Islet of Langerhans (tissue), 1 donor: Measurements from ENCODE around the gene MAPK8.

Source experiments
- FAIRE-seq: peaks from one replicate; lab custom pipeline; 2011; peaks lifted over from hg19 to GRCh38; lab: Jason Lieb, UNC

The MAPK8 gene

DNA sequence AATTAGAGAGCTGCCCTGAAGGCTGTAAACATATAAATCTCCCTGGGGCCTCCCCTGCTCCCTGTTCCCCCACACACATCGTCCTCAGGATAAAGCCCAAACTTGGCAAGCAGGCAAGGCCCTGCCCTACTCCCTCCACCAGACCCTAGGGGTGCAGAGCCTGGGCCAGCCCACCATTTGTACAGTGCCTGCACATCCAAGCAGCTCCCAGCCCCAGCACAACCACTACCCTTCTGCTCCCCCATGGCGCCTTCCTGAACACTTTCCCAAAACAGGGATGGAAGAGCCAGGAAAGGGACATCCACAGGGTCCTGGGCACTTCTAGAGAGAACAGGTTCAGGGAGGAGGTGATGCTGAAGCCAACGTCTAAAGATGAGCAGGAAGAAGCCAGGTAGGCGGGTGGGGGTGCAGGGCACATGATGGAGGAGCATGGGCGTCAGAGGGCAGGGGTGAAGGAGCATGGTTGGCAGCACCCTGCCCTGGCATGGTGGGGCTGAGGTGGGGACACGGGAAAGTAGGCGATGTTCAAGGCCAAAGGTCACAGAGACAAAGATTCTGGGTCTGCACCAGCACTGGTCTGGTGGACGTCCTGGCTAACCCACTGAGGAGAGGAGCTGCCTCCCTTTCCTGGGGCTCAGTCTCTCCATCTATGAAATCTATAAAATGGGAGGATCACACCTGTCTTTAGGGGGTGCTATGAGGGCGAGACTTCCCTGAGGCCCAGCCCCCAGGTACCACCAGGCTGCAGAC, 157.8 kb downstream of the MAPK8 start:
- no peak for FAIRE-seq

- FAIRE-seq, result no peak
Observed at GRCh38 chr10:48464871-48465736, 158.6 kb downstream of the MAPK8 start.

GRCh38 chr10:48465860-48466521, 159.5 kb downstream of the MAPK8 start:
- FAIRE-seq, result no peak

DNA sequence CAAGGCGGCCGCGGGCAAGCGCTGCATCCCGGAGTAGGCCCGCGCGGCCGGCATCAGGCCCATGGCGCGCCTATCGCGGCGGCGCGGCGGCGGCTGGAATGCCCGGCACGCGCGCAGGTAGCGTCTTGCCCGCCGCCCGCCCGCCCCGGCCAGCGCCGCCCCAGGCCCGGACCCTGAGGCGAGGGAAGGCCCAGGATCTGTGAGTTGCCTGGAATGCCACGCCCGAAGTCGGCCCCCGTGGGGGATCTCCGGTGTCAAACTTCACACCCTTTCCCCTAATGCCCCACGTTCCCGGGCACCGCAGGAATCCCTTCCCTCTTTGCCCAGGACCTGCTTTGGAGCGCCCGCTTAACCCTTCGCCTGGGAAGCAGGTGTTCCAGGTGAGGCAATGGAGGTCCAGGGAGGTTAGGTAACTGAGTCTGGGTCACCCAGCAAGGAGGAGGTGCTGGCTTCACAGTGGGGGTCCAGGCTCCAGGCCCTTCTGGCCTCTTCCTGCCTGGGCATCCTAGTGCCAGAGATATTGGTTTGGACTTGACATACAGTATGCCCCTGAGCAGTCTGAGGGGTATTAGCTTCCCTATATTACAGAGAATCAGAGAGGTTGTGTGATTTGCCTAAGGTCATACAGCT, 160.2 kb downstream of the MAPK8 start:
- no peak for FAIRE-seq

GRCh38 chr10:48467669-48468068, 161.2 kb downstream of the MAPK8 start:
- no peak for FAIRE-seq

- FAIRE-seq, result no peak
Observed at GRCh38 chr10:48468130-48468790, 161.8 kb downstream of the MAPK8 start.

DNA sequence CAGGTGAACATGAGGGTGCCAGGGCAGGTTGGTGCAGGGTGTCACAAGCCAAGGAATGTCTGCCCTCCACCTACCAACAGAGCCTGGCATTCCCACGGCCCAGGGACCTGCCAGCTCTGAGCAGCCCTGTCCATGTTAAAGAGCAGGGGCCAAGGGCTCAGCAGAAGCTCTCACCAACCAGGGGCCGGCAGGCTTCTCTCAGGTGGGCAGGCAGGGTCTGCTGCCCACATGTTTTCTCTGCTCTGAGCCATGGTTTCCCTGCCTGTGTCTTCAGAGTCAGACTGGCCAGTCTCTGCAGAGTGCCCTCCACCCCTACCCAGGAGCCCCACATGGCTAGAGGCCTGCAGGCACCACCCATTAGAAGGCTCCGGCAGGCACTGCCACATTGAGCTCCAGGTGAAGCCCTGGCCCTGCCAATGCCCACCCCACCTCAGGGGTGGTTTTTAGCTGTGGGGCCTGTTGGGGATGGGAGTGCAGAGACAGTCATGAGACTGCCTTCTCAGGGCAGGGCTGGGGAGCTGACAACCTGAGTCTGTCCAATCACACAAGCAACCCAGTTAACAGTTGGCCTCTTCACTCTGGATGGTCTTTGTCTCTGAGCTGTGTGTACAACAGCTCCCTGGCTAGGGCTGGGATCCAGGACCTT, 162.5 kb downstream of the MAPK8 start:
- FAIRE-seq, result no peak

DNA sequence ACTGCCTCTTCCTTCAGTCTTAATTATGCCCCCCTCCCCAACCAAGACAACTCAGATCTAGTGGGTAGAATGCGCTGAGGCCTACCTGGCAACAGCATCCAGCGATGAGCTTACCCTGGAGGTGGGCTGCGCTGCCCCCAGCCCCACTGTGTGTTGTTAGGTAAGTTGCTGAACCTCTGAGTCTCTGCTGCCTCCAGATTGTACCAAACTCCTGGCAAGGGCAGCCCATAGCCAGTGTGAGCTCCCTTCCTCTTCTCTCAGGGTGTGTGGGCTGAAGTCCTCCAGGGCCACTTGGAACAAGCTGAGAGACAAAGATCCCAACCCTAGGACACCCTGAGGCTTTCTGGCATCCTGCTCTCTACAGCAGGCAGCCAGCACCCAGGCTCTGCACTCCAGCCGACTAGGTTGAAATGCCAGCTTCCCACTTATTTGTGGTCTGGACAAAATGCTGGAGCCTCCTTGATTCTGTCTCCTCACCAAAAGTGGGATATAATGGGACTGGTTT, 163.1 kb downstream of the MAPK8 start:
- FAIRE-seq, result no peak

DNA sequence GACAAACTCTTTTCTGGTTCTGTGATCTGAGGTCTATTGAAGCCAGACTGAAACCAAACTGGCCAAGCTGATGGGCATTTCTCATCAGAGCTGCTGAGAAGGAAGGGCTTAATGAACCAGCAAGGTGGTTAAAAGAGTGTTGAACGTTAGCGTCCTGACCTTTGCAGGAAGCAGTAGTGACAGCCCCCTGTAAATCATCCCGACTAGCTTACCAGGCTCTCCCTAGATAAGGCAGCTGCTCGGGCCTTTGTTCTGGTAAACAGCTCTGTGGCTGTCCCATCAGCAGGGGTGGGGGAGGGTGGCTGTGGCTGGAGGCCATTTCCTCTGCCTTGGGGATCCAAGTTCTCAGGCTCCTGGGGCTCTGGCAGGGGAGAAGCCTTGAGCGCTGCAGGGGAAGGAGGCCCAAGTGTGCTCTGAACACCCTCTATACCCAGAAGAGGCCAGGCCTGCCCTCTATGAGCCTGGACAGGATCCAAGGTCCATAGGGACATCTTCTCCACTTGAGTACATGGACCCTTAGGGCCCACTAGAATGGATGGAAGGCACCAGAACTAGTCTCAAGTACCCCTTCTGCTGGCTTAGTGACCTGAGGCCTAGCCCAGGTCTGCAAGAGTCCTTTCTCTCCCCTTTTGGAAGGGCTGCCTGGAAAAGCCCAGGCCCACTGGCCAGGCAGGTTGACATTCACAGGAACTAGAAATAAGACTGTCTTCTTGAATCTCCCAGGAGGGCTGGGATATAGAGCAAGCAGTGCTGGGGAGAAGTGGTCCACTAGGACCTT, 163.8 kb downstream of the MAPK8 start:
- FAIRE-seq, result no peak

DNA sequence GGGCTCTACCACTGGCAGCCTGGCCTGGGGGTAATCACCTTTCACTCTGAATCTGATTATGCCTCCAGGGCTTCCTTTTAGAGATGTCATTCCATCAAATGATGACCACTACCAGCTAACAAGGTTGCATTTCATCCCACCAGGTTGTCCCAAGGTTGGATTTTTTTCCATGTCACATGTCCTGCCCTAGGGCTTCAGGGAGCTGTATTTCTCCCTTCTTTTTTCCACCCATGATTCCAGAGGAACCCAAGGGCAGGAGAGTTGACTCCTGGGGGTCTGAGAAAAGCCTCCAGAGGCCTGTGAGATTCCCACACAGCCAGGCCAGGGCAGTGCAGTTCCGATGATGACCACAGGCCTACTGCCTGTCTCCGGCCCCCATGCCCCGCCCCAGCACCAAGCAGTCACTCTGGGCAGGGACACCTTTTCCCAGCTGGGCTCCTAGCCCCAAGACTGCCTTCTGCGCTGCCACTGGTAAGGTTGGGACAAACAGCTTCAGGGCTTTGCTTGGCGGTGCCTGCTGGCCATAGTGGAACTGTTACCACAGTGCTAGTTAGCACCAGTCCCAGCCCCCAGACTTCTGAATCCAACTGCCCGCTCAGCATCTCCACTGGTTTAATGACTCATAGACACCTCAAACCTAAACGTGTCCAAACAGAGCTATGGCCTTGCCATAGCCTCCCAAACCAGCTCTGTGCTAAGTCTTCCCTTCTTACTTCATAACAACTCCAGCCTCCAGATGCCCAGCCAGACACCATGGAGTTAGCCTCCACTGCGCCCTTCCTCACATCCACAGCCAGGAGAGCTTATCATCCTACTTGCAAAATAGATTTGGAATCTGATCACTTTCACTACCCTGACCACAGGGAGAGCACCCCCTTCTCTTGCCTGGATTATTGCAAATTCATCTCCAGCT, 164.7 kb downstream of the MAPK8 start:
- no peak for FAIRE-seq

DNA sequence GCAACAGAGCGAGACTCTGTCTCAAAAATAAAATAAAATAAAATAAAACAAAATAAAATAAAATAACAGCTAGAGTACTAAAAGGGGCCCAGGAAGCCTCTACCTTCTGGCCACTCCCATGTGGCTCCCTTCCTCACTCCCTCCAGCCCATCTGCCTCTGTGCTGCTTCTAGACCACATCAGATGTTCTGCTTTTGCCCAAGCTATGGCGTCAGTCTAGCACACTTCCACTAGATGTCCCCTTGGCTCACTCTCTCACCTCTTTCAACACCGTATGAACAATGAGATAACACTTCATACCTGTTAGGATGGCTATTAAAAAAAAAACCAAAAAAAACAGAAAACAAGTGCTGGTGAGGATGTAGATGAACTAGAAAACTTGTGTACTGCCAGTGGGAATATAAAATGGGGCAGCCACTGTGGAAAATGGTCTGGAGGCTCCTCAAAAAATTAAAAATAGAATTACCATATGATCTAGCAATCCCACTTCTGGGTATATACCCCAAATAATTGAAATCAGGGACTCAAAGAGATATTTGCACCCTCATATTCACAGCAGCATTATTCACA, 166.1 kb downstream of the MAPK8 start:
- no peak for FAIRE-seq

DNA sequence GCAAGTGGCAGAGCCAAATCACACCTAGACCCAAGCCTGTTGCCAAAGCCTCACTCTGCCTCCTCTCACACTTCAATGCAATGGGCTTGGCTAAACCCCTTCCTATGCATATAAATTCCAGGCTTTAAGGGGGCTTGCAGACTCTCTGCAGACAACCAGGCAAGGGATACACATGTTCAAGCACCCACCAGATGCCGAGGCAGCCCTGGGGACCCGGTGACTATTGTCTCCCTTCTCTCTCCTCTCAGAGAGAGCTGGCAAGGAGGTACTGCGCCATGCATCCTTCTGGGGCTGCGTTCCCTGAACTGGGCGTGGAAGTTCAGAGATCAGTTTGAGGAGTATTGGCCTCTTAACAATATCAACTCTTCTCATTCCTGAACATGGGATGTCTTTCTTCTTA, 167.2 kb downstream of the MAPK8 start:
- no peak for FAIRE-seq

DNA sequence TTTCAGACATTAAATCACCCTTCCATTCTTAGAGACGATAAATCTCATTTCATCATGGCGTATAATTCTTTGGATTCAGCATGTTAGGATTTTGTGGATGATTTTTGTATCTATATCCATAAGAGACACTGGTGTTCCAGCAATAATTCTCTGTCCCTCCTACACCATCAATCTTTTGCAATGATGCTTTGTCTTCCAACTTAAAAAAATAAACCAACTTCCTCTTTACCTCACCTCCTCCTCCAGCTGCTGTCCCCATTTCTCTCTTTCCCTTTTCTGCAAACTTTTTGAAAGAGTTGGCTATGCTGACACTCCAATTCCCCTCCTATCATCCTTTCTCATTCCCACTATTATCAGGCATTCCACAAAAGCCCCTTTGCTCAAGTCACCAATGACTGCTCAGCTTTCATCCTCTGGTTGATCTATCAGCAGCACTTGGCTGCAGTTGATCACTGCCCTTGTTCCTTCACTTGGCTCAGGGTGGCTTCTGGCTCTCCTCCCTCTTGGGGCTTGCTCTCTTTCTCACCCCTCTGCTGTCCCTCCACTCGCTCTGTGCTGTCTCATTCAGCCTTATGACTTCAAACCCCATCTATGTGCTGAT, 168.4 kb downstream of the MAPK8 start:
- peak; percentile 80 for FAIRE-seq

- FAIRE-seq, result no peak
Observed at GRCh38 chr10:48475943-48476278, 169.4 kb downstream of the MAPK8 start.

GRCh38 chr10:48476279-48476982, 170.0 kb downstream of the MAPK8 start:
- FAIRE-seq, result no peak

GRCh38 chr10:48477141-48477540, 170.7 kb downstream of the MAPK8 start:
- FAIRE-seq, result no peak

DNA sequence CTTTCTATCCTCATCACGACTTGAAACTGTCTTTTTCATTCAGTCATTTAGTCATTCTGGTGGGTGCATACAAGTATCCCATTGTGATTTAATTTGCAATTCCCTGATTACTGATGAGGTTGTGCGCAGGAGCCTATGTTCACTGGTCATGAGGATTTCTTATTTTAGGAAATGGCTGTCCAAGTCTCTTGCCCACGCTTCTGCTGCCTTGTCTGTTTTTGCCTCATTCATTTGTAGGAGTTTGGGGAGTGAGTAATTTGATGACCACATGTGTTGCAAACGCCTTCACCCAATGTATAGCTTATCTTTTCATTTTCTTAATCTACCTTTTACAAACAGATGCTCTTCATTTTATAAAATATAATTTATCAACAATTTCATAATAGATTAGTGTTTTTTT, 171.1 kb downstream of the MAPK8 start:
- FAIRE-seq, result no peak

- no peak for FAIRE-seq
Observed at GRCh38 chr10:48478469-48478868, 172.0 kb downstream of the MAPK8 start.
